Endodermal cell (in vitro differentiated cells): ENCODE data around the gene ATP2A2. TPM values are rescaled to one million over a fixed set of nuclear protein-coding genes. Genes with fewer than 3 reads are reported as not detected.

Source experiments
- DNase-seq: peaks from one replicate; pipeline ENCODE4 v3.0.0-alpha.2; 2017
- H3K27ac ChIP-seq: 2 replicates; pipeline ENCODE4 v1.5.1; 2013; ENCODE audit warnings: mild to moderate bottlenecking, low read depth, low read length, moderate library complexity
- H3K27me3 ChIP-seq: 2 replicates; pipeline ENCODE4 v1.6.1; 2013; ENCODE audit warnings: mild to moderate bottlenecking, low read length, moderate library complexity; ENCODE audit not compliant: insufficient read depth, control insufficient read depth, poor library complexity, severe bottlenecking
- H3K36me3 ChIP-seq: 2 replicates; pipeline ENCODE4 v1.7.0; 2013; ENCODE audit warnings: mild to moderate bottlenecking, low read length, moderate library complexity; ENCODE audit not compliant: control insufficient read depth, insufficient read depth
- H3K4me1 ChIP-seq: one replicate; pipeline ENCODE4 v1.7.0; 2013; ENCODE audit warnings: low read length; ENCODE audit not compliant: control insufficient read depth, insufficient read depth
- H3K4me3 ChIP-seq: 2 replicates; pipeline ENCODE4 v1.5.1; 2013; ENCODE audit warnings: mild to moderate bottlenecking, low read length, moderate library complexity
- H3K9ac ChIP-seq: 2 replicates; pipeline ENCODE4 v1.6.1; 2013; ENCODE audit warnings: mild to moderate bottlenecking, low read length, moderate library complexity; ENCODE audit not compliant: poor library complexity, severe bottlenecking; ENCODE audit errors: extremely low read depth
- H3K9me3 ChIP-seq: 2 replicates; pipeline ENCODE4 v1.6.1; 2013; ENCODE audit warnings: mild to moderate bottlenecking, low read length, moderate library complexity; ENCODE audit not compliant: control insufficient read depth
- H3K27ac Mint-ChIP-seq: 2 replicates; pipeline ENCODE4 v1.8.0; 2020; ENCODE audit warnings: mixed read lengths
- H3K27me3 Mint-ChIP-seq: 2 replicates; pipeline ENCODE4 v1.8.0; 2021; ENCODE audit warnings: mild to moderate bottlenecking, mixed read lengths; ENCODE audit not compliant: insufficient read depth
- H3K36me3 Mint-ChIP-seq: 2 replicates; pipeline ENCODE4 v1.8.0; 2020; ENCODE audit warnings: low read depth, mixed read lengths
- H3K4me1 Mint-ChIP-seq: 2 replicates; pipeline ENCODE4 v1.8.0; 2020; ENCODE audit warnings: mixed read lengths
- H3K4me3 Mint-ChIP-seq: 2 replicates; pipeline ENCODE4 v1.8.0; 2020; ENCODE audit warnings: mild to moderate bottlenecking, moderate library complexity, mixed read lengths
- H3K9me3 Mint-ChIP-seq: 2 replicates; pipeline ENCODE4 v1.8.0; 2020; ENCODE audit warnings: mild to moderate bottlenecking, mixed read lengths
- CTCF ChIP-seq: fragments of 200-600 bp; sonication (generic); conservative IDR thresholded peaks from 2 replicates; pipeline ENCODE4 v1.5.0; 2021; ENCODE audit warnings: antibody characterized with exemption, mild to moderate bottlenecking
- WGBS, 2 experiments: methylation state at CpG; one replicate each; pipeline versions ENCODE4 v1.1.5 to v1.1.7; 2013; ENCODE audit warnings: missing lambda C conversion rate in 2 of 2, mixed read lengths in 1 of 2; ENCODE audit not compliant: insufficient coverage in 1 of 2, insufficient read length in 1 of 2; 5-methylcytosine and 5-hydroxymethylcytosine counted together
- total RNA-seq, 2 donors: library from RNA; stranded (reverse); fragmentation: NEBNext Ultra II Directional in 1 of 2; extraction: Animal tissue kit (Norgen Biotek cat#: 25700) in 1 of 2; gene quantifications; 2 replicates in 1 of 2; 3 replicates in 1 of 2; pipeline ENCODE4 v1.2.1, GENCODE V29; 2021

ATP2A2 gene
- total RNA-seq, 2 donors from 2014 or later, result 151 to 235 TPM

- Mint-ChIP-seq H3K27me3 (no peaks in the 10 kb centered on the region), H3K4me1 (no peaks in the 10 kb centered on the region), H3K36me3 (peaks cover 63% of the 10 kb centered on the region), H3K9me3 (no peaks in the 10 kb centered on the region), H3K4me3 (no peak overlapping the region), H3K27ac (no peak overlapping the region)
- Histone ChIP-seq H3K9ac (no peak overlapping the region), H3K27me3 (no peaks in the 10 kb centered on the region), H3K36me3 (peaks cover 83% of the 10 kb centered on the region), H3K9me3 (no peaks in the 10 kb centered on the region), H3K27ac (no peak overlapping the region), H3K4me3 (no peak overlapping the region), H3K4me1 (no peaks in the 10 kb centered on the region)
- TF ChIP-seq CTCF, result no peak
- no peak for DNase-seq
Measured at GRCh38 chr12:110310763-110311162, 29.7 kb downstream of the ATP2A2 start.

GRCh38 chr12:110311903-110312302 is 30.9 kb downstream of the ATP2A2 start:
- H3K27ac Mint-ChIP-seq, result no peak overlapping the region
- WGBS, 2 experiments, result 93 to 94% methylated on average over 6 of the region's 6 CpGs
- H3K9ac ChIP-seq, result no peak overlapping the region
- H3K27ac ChIP-seq, result no peak overlapping the region
- H3K27me3 ChIP-seq, result no peaks in the 10 kb centered on the region
- no peaks in the 10 kb centered on the region for H3K27me3 Mint-ChIP-seq
- H3K4me3 Mint-ChIP-seq, result no peak overlapping the region
- no peaks in the 10 kb centered on the region for H3K9me3 Mint-ChIP-seq
- H3K36me3 ChIP-seq, result peaks cover 87% of the 10 kb centered on the region
- peaks cover 62% of the 10 kb centered on the region for H3K36me3 Mint-ChIP-seq
- peak; percentile 24 for DNase-seq
- no peak for TF ChIP-seq CTCF
- H3K4me3 ChIP-seq, result no peak overlapping the region
- no peaks in the 10 kb centered on the region for H3K4me1 Mint-ChIP-seq
- no peaks in the 10 kb centered on the region for H3K9me3 ChIP-seq
- H3K4me1 ChIP-seq, result no peaks in the 10 kb centered on the region

- H3K4me3 ChIP-seq, result no peak overlapping the region
- 95 to 96% methylated on average over 4 to 10 of the region's 10 CpGs for WGBS, 2 experiments
- Mint-ChIP-seq H3K4me1 (no peaks in the 10 kb centered on the region), H3K36me3 (peaks cover 59% of the 10 kb centered on the region), H3K4me3 (no peak overlapping the region), H3K9me3 (no peaks in the 10 kb centered on the region), H3K27me3 (no peaks in the 10 kb centered on the region), H3K27ac (peak overlapping the region; percentile 75)
- H3K9ac ChIP-seq, result no peak overlapping the region
- no peaks in the 10 kb centered on the region for H3K9me3 ChIP-seq
- peak; percentile 30 for DNase-seq
- no peak for TF ChIP-seq CTCF
- H3K27me3 ChIP-seq, result no peaks in the 10 kb centered on the region
- peaks cover 86% of the 10 kb centered on the region for H3K36me3 ChIP-seq
- no peak overlapping the region for H3K27ac ChIP-seq
- H3K4me1 ChIP-seq, result no peaks in the 10 kb centered on the region
Measured at GRCh38 chr12:110312581-110313360, 31.7 kb downstream of the ATP2A2 start.
